Mucosa of rectum (tissue), 2 donors: Measurements from ENCODE around the gene WNT5B.

Experiments used
- H3K27ac ChIP-seq, 2 donors: one replicate each; pipeline ENCODE4 v1.7.0; 2013; ENCODE audit warnings: inconsistent platforms in 2 of 2, low read depth in 2 of 2, low read length in 2 of 2
- H3K27me3 ChIP-seq, 2 donors: one replicate each; pipeline ENCODE4 v1.7.0; 2013; ENCODE audit warnings: low read length in 2 of 2; ENCODE audit not compliant: control insufficient read depth in 2 of 2, insufficient read depth in 2 of 2
- H3K36me3 ChIP-seq, 2 donors: one replicate each; pipeline ENCODE4 v1.7.0; 2013; ENCODE audit warnings: low read length in 2 of 2; ENCODE audit not compliant: control insufficient read depth in 2 of 2, insufficient read depth in 2 of 2
- H3K4me1 ChIP-seq, 2 donors: one replicate each; pipeline ENCODE4 v1.7.0; 2013; ENCODE audit warnings: low read length in 2 of 2, mild to moderate bottlenecking in 1 of 2; ENCODE audit not compliant: control insufficient read depth in 2 of 2, insufficient read depth in 2 of 2
- H3K4me3 ChIP-seq, 2 donors: one replicate each; pipeline ENCODE4 v1.7.0; 2013; ENCODE audit warnings: low read length in 2 of 2
- H3K9ac ChIP-seq, 2 donors: one replicate each; pipeline ENCODE4 v1.7.0; 2013; ENCODE audit warnings: low read length in 2 of 2, low read depth in 1 of 2, mild to moderate bottlenecking in 1 of 2
- H3K9me3 ChIP-seq, 2 donors: one replicate each; pipeline ENCODE4 v1.7.0; 2013; ENCODE audit warnings: low read length in 2 of 2; ENCODE audit not compliant: control insufficient read depth in 2 of 2
- donor health status: healthy.
- donor health status: Normal muscosa, but diverticular disease.

WNT5B gene

DNA sequence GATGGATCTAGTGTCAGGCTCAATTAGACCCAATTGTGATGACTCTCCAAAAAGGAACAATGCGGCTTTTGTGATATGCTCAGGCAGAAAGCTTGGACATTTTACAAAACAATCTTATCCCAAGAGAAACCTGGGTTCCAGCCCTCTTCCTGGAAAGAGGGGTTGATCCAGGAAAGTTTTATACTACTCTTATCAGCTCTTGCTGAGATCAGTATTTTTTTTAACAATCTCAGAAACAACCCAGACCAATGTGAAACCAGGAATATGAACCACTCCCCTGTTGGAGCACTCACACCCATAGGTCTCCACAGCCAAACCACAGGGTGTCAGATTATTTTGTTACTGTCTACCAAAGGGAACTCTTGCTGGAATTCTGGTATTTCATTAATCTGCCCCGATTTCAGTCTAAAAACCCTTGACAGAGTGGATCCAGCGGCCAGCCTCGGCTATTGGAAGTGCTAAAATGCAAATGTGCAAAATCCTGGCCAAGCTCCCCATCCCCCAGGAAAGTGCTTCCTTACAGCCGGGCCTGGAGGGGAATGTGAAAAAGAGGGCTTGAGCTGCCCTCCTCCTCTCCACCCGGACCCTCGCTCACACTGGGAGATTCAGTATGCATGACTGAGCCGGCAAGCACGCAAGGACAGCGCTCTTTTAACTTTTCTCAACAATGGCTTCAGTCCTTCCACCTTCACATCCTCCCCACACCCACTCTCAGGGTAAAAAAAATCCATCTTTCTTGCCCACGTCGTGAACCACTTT, 38.6 kb upstream of the WNT5B start:
- no peaks in the 10 kb centered on the region for H3K27me3 ChIP-seq
- H3K27ac ChIP-seq = peak overlapping the region; percentile 74 to 81
- H3K9me3 ChIP-seq = no peaks in the 10 kb centered on the region
- peak overlapping the region; percentile 56 to 90 for H3K4me3 ChIP-seq
- peaks cover 0 to 4% of the 10 kb centered on the region in 2 donors for H3K36me3 ChIP-seq
- H3K4me1 ChIP-seq = peaks cover 46 to 61% of the 10 kb centered on the region in 2 donors
- peak overlapping the region; percentile 43 to 67 for H3K9ac ChIP-seq

DNA sequence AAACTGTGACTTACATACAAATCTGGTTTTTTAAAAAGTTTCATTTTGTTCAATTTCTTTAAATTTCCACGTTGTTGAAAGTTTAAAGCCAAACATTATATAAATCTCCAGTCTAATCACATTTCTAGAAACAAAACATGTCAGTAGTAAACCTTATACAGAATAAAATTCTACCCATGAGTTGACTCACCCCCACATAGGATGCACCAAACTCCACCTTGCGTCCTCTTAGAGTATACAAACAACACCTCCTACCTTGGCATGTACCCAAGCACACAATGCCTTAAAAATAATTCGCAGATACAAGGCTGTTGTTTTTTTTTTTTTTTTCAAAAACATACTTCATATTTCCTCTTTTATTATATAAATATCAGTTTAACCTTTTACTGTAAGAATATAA, 38.0 kb upstream of the WNT5B start:
- peaks cover 0 to 4% of the 10 kb centered on the region in 2 donors for H3K36me3 ChIP-seq
- H3K27ac ChIP-seq = peak overlapping the region; percentile 74 to 81
- H3K9ac ChIP-seq = peak overlapping the region in 1 of 2 donors; percentile 68
- H3K4me1 ChIP-seq = peaks cover 52 to 68% of the 10 kb centered on the region in 2 donors
- H3K4me3 ChIP-seq = peak overlapping the region; percentile 65 to 90
- H3K27me3 ChIP-seq = no peaks in the 10 kb centered on the region
- no peaks in the 10 kb centered on the region for H3K9me3 ChIP-seq

DNA sequence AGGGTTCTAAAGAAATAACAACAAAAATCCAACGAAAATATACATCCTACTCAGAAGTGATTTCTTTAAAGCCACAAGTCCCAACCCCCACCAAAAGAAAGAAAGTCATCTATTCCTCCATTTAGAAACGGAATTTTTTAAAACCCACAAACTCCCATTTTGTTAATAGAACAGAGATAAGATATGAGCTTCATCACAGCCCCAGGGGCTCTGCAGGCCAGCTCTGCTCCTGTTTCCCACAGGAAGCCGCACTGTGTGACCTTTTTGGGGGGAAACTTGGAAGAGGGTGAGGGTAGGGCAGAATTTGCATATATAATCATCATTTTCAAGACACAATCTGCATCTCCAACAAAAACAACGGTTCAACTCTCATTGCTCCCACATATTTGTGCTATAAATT, 37.5 kb upstream of the WNT5B start:
- peaks cover 56 to 73% of the 10 kb centered on the region in 2 donors for H3K4me1 ChIP-seq
- H3K4me3 ChIP-seq = peak overlapping the region; percentile 65 to 90
- H3K27me3 ChIP-seq = no peaks in the 10 kb centered on the region
- H3K27ac ChIP-seq = peak overlapping the region in 1 of 2 donors; percentile 47
- no peaks in the 10 kb centered on the region for H3K9me3 ChIP-seq
- H3K36me3 ChIP-seq = peaks cover 0 to 4% of the 10 kb centered on the region in 2 donors
- peak overlapping the region in 1 of 2 donors; percentile 68 for H3K9ac ChIP-seq

DNA sequence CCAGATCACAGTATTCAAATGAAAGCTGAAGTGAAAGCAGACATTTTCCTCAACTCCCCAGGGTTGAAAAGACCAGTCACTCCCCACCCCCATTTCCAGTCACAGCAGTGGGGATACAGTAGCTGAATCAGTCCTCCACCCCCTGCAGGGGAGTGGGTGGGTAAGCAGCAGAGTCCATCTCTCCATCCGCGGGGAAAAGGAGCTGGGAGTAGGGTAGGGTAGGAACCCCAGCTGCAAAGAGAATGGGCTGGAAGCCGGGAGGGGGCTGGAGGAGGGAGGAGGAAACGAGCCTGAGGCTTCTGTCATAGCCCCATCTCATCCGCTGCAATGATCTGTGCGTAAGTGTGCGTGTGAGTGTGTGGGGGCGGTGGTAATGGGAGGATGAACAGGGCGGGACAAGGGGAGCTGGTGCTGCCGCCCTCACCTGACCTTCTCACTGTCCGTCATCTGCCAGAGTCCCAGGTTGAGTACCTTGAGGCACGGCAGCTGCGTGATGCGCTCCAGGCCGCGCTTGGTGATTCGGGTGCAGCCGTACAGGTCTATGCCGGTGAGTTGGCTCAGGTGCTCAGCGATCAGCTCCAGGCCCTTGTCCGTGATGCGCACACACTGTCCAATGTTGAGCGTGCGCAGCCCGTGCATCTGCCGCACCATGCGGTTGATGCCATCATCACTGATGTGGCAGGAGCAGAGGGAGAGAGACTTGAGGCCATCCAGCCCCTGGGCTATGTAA, 36.4 kb upstream of the WNT5B start:
- H3K36me3 ChIP-seq = peaks cover 0 to 4% of the 10 kb centered on the region in 2 donors
- peak overlapping the region; percentile 84 to 87 for H3K9ac ChIP-seq
- H3K4me1 ChIP-seq = peaks cover 52 to 69% of the 10 kb centered on the region in 2 donors
- no peaks in the 10 kb centered on the region for H3K27me3 ChIP-seq
- H3K4me3 ChIP-seq = peak overlapping the region; percentile 87 to 90
- H3K27ac ChIP-seq = peak overlapping the region; percentile 90 to 94
- no peaks in the 10 kb centered on the region for H3K9me3 ChIP-seq

DNA sequence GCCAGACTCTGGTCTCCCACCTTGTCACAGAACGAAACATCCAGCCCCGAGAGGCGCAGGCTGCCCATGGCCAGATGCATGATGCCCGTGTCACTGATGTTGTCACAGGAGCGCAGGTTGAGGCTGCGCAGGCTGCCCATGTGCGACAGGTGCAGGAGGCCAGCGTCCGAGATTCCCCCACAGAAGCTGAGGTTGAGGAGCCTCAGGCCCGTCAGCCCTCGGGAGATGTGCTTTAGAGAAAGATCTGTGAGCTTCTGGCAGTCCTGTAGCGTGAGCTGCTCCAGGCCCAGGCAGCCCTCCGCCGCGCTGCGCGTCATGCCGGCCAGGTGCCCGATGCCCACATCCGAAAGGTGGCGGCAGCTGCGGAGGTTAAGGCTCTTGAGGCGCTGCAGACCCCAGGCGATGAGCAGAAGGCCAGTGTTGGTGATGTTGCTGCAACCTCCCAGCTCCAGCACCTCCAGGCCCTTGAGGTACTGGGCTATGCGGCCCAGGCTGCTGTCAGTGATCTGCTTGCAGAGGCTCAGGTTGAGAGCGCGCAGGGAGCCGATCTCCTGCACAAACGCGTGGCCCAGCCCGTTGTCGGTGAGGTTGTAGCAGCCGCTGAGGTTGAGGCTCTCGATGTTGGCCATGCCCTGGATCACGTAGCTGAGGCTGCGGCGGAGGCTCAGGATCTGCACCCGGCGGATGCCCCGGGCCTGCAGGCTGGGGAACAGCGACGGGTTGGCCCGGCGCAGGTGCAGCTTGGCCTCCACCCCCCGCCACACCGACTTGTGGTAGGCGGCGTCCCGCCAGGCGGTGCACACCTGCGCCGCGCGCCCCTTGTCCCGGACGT, 35.6 kb upstream of the WNT5B start:
- H3K4me1 ChIP-seq = peaks cover 45 to 61% of the 10 kb centered on the region in 2 donors
- H3K27me3 ChIP-seq = no peaks in the 10 kb centered on the region
- H3K27ac ChIP-seq = peak overlapping the region; percentile 90 to 94
- H3K9ac ChIP-seq = peak overlapping the region; percentile 84 to 87
- H3K36me3 ChIP-seq = peaks cover 0 to 4% of the 10 kb centered on the region in 2 donors
- no peaks in the 10 kb centered on the region for H3K9me3 ChIP-seq
- H3K4me3 ChIP-seq = peak overlapping the region; percentile 87 to 90

DNA sequence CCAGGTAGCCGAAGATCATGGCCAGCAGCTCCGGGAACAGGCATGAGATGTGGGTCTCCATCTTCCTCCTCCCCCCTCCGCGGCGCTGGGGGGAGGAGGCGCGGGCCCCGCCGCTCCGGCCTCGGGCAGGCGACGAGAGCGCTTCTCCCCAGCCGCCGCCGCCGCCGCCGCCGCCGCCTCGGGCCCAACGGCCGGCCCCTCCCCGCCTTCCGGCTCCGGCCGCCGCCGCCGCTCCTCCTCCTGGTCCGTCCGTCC, 35.1 kb upstream of the WNT5B start:
- peak overlapping the region; percentile 87 to 90 for H3K4me3 ChIP-seq
- peaks cover 45 to 56% of the 10 kb centered on the region in 2 donors for H3K4me1 ChIP-seq
- H3K27ac ChIP-seq = peak overlapping the region; percentile 90 to 94
- no peaks in the 10 kb centered on the region for H3K27me3 ChIP-seq
- peaks cover 0 to 4% of the 10 kb centered on the region in 2 donors for H3K36me3 ChIP-seq
- no peaks in the 10 kb centered on the region for H3K9me3 ChIP-seq
- H3K9ac ChIP-seq = peak overlapping the region; percentile 84 to 87

DNA sequence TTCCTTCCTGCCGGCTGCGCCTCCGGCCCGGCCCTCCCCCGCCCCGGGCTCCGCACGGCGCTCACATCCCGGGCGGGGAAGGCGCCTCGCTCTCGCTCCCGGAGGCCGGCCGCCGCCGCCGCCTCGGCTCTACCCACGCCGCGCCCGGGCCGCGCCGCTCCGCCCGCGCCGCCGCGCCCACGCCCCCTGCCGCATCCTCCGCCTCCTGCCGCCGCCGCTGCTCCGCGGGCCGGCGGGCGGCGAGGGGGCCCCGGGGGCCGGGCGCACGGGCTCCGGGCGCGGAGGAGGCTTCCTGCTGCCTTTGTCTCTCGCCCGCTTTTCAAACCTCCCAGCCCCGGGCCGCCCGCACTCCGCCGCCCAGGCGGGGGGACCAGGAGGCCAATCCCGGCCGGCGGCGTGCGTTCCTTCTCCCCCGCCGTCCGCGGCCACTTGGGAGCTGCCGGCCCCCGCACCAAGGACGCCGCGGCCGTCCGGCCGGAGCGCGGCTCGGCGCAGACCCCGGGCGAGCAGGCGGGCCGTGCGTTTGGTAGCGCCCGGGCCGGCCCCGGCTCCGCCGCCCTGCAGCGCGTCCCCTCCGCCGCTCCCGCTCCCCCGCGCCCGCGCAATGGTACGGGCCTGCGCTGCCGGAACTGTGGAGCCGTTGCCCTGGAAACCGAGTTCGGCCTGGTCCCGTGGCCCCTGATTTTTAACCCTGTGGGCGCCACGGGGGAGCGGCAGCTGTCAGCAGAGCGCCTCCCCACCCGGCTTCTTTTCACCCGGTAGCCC, 34.6 kb upstream of the WNT5B start, which contains the start of gene FBXL14:
TSS of gene FBXL14 (minus strand) at position 321 of the 765 bp plus-strand sequence. CDS start 515 bp downstream, outside the sequence.
- H3K9me3 ChIP-seq = no peaks in the 10 kb centered on the region
- no peaks in the 10 kb centered on the region for H3K27me3 ChIP-seq
- peaks cover 45 to 52% of the 10 kb centered on the region in 2 donors for H3K4me1 ChIP-seq
- peaks cover 0 to 4% of the 10 kb centered on the region in 2 donors for H3K36me3 ChIP-seq
- peak within 1 kb of the TSS; percentile 94 to 96 for H3K27ac ChIP-seq
- H3K9ac ChIP-seq = peak within 1 kb of the TSS; percentile 87 to 91
- H3K4me3 ChIP-seq = peak within 1 kb of the TSS; percentile 87 to 90

DNA sequence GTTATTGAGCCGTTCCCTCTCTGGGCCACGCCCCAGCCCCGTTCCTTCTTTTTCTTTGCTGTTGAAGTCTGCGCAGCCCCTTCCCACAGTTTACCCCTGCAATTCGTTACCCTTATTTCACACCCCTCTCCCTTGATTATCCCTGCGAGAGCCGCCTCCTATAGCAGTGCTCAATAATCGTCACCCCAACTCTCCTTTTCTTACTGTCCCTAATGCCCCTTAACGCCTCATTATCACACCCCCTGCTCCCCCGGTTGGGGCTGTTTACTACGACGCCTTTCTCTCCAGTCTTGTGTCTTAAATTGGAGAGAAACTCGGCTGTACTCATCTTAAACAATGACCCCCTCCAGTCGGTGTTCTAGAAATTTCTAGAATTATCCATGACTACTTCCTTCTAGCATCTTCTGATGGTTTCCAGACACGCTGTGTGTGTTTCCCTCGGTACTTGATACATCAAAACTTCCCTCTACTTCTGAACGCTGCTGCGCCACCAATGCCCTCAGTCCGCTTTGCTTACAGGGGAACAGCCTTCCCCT, 33.9 kb upstream of the WNT5B start:
- Histone ChIP-seq H3K9ac (peak overlapping the region; percentile 80 to 91), H3K4me1 (peaks cover 41 to 48% of the 10 kb centered on the region in 2 donors), H3K36me3 (peaks cover 0 to 4% of the 10 kb centered on the region in 2 donors), H3K27ac (peak overlapping the region; percentile 94 to 96), H3K9me3 (no peaks in the 10 kb centered on the region), H3K4me3 (peak overlapping the region; percentile 80 to 87), H3K27me3 (no peaks in the 10 kb centered on the region)

DNA sequence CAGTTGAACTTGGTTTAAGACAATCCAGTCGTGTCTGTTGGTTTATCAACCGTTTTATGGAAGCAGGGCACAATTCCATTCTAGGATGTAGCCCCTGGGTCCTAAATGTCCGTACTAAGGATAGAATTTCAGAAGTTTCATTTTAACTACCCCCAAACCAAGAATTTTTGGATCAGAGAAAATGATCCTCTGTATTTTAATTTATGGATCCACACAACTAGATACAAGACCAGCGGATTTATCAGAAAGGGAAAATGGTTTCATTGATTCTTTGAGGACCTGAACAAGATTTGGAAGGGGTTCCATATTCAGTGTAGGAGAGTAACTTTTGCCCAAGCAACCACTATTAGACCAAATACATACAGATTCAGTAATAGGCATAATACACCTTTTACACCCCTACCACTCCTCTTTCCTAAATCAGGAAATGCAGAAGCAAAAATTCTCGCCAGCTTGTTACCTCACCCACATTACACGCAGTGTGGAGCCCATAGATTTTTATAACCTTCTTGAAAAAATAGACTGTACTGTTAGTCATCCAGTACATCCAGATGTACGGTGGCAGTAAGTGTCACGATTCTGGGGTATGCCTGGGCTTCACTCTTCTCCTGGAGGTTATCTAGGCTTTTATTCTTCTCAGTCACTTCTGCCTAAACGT, 33.2 kb upstream of the WNT5B start:
- H3K4me3 ChIP-seq = peak overlapping the region; percentile 80 to 87
- no peaks in the 10 kb centered on the region for H3K9me3 ChIP-seq
- H3K36me3 ChIP-seq = peaks cover 0 to 4% of the 10 kb centered on the region in 2 donors
- H3K27me3 ChIP-seq = no peaks in the 10 kb centered on the region
- H3K27ac ChIP-seq = peak overlapping the region; percentile 94 to 96
- H3K9ac ChIP-seq = peak overlapping the region; percentile 80 to 91
- H3K4me1 ChIP-seq = peaks cover 36 to 43% of the 10 kb centered on the region in 2 donors
